H9 (cell line): Measurements from ENCODE around the gene TERT. TPM values are rescaled to one million over a fixed set of nuclear protein-coding genes. Genes with fewer than 3 reads are reported as not detected.

Experiments
- DNase-seq: peaks from one replicate; pipeline ENCODE4 v3.0.0-alpha.2; 2017
- H2AFZ ChIP-seq: one replicate; pipeline ENCODE4 v1.6.1; 2013; ENCODE audit warnings: mild to moderate bottlenecking, low read length, control low read depth, moderate library complexity
- H2AK5ac ChIP-seq: 2 replicates; pipeline ENCODE4 v1.6.1; 2013; ENCODE audit warnings: low read length, control low read depth, mixed read lengths; ENCODE audit not compliant: insufficient read length
- H2BK120ac ChIP-seq: one replicate; pipeline ENCODE4 v1.6.1; 2013; ENCODE audit warnings: low read depth, mild to moderate bottlenecking, low read length, control low read depth, inconsistent platforms; ENCODE audit not compliant: poor library complexity, severe bottlenecking
- H2BK12ac ChIP-seq: 2 replicates; pipeline ENCODE4 v1.6.1; 2013; ENCODE audit warnings: low read length, control low read depth, mixed read lengths, low read depth; ENCODE audit not compliant: insufficient read length
- H2BK15ac ChIP-seq: 2 replicates; pipeline ENCODE4 v1.6.1; 2013; ENCODE audit warnings: low read depth, low read length, control low read depth
- H2BK20ac ChIP-seq: one replicate; pipeline ENCODE4 v1.6.1; 2013; ENCODE audit warnings: low read depth, mild to moderate bottlenecking, low read length, control low read depth, inconsistent platforms; ENCODE audit not compliant: poor library complexity, severe bottlenecking
- H2BK5ac ChIP-seq: 2 replicates; pipeline ENCODE4 v1.6.1; 2013; ENCODE audit warnings: low read length, control low read depth, mixed read lengths; ENCODE audit not compliant: insufficient read length
- H3K14ac ChIP-seq: 2 replicates; pipeline ENCODE4 v1.6.1; 2013; ENCODE audit warnings: low read length, control low read depth; ENCODE audit not compliant: insufficient read depth
- H3K18ac ChIP-seq: 2 replicates; pipeline ENCODE4 v1.6.1; 2013; ENCODE audit warnings: low read depth, mild to moderate bottlenecking, mixed read lengths, low read length, control low read depth; ENCODE audit not compliant: insufficient read length
- H3K23ac ChIP-seq: 2 replicates; pipeline ENCODE4 v1.6.1; 2013; ENCODE audit warnings: low read length, control low read depth, mixed read lengths, low read depth; ENCODE audit not compliant: insufficient read length
- H3K23me2 ChIP-seq: 2 replicates; pipeline ENCODE4 v1.6.1; 2013; ENCODE audit warnings: low read depth, mild to moderate bottlenecking, mixed read lengths, low read length, control low read depth; ENCODE audit not compliant: insufficient read length, poor library complexity, severe bottlenecking
- H3K27ac ChIP-seq: 2 replicates; pipeline ENCODE4 v1.5.1; 2013; ENCODE audit warnings: low read length, control low read depth, mixed read lengths, low read depth; ENCODE audit not compliant: insufficient read length
- H3K27me3 ChIP-seq: 2 replicates; pipeline ENCODE4 v1.6.1; 2013; ENCODE audit warnings: low read length, control low read depth, inconsistent platforms; ENCODE audit not compliant: insufficient read depth
- H3K4ac ChIP-seq: 2 replicates; pipeline ENCODE4 v1.6.1; 2013; ENCODE audit warnings: low read depth, mild to moderate bottlenecking, control low read depth, inconsistent platforms, low read length, moderate library complexity
- H3K4me1 ChIP-seq: 2 replicates; pipeline ENCODE4 v1.6.1; 2013; ENCODE audit warnings: low read length, control low read depth, inconsistent platforms; ENCODE audit not compliant: insufficient read depth
- H3K4me2 ChIP-seq: 2 replicates; pipeline ENCODE4 v1.6.1; 2013; ENCODE audit warnings: low read length, control low read depth, mixed read lengths; ENCODE audit not compliant: insufficient read length, insufficient read depth
- H3K56ac ChIP-seq: 2 replicates; pipeline ENCODE4 v1.6.1; 2013; ENCODE audit warnings: low read depth, mild to moderate bottlenecking, mixed read lengths, low read length, control low read depth; ENCODE audit not compliant: insufficient read length
- H3K79me1 ChIP-seq: 2 replicates; pipeline ENCODE4 v1.6.1; 2013; ENCODE audit warnings: low read depth, mild to moderate bottlenecking, moderate library complexity, low read length, control low read depth, inconsistent platforms; ENCODE audit not compliant: insufficient read depth, poor library complexity, severe bottlenecking
- H3K79me2 ChIP-seq: 2 replicates; pipeline ENCODE4 v1.6.1; 2013; ENCODE audit warnings: low read length, control low read depth, inconsistent platforms; ENCODE audit not compliant: insufficient read depth
- H3K9ac ChIP-seq: 2 replicates; pipeline ENCODE4 v1.6.1; 2013; ENCODE audit warnings: low read length, control low read depth, mixed read lengths; ENCODE audit not compliant: insufficient read length; ENCODE audit errors: extremely low read depth
- H3K9me3 ChIP-seq: one replicate; pipeline ENCODE4 v1.6.1; 2013; ENCODE audit warnings: low read depth, low read length, inconsistent platforms; ENCODE audit not compliant: control insufficient read depth
- H3T11ph ChIP-seq: one replicate; pipeline ENCODE4 v1.6.1; 2013; ENCODE audit warnings: mild to moderate bottlenecking, low read length, control low read depth, inconsistent platforms
- H4K20me1 ChIP-seq: one replicate; pipeline ENCODE4 v1.6.1; 2013; ENCODE audit not compliant: control insufficient read depth, insufficient read length, insufficient read depth
- H4K5ac ChIP-seq: 2 replicates; pipeline ENCODE4 v1.6.1; 2013; ENCODE audit warnings: low read depth, mild to moderate bottlenecking, mixed read lengths, low read length, control low read depth; ENCODE audit not compliant: insufficient read length
- H4K8ac ChIP-seq: replicated peaks from 2 replicates; pipeline ENCODE4 v1.6.1; 2013; ENCODE audit warnings: low read length, control low read depth, mixed read lengths, low read depth; ENCODE audit not compliant: insufficient read length
- H4K91ac ChIP-seq: 2 replicates; pipeline ENCODE4 v1.6.1; 2013; ENCODE audit warnings: low read depth, mild to moderate bottlenecking, moderate library complexity, mixed read lengths, low read length, control low read depth; ENCODE audit not compliant: insufficient read length
- H3K27ac Mint-ChIP-seq, 3 experiments: 2 replicates in 2 of 3; 3 replicates in 1 of 3; pipeline ENCODE4 v1.8.0; 2020 to 2021; ENCODE audit warnings: mixed read lengths in 3 of 3, mild to moderate bottlenecking in 1 of 3, moderate library complexity in 1 of 3
- H3K27me3 Mint-ChIP-seq: 2 replicates; pipeline ENCODE4 v1.8.0; 2021; ENCODE audit warnings: low read depth, mild to moderate bottlenecking, moderate library complexity, mixed read lengths
- H3K36me3 Mint-ChIP-seq, 3 experiments: 2 replicates in 2 of 3; 3 replicates in 1 of 3; pipeline ENCODE4 v1.8.0; 2020 to 2021; ENCODE audit warnings: low read depth in 3 of 3, mixed read lengths in 3 of 3; ENCODE audit not compliant: insufficient read depth in 1 of 3
- H3K4me1 Mint-ChIP-seq, 2 experiments: 2 replicates each; pipeline ENCODE4 v1.8.0; 2020; ENCODE audit warnings: mixed read lengths in 2 of 2
- H3K4me3 Mint-ChIP-seq, 2 experiments: 2 replicates in 1 of 2; 3 replicates in 1 of 2; pipeline ENCODE4 v1.8.0; 2020 to 2021; ENCODE audit warnings: mild to moderate bottlenecking in 2 of 2, mixed read lengths in 2 of 2, moderate library complexity in 1 of 2
- H3K9me3 Mint-ChIP-seq, 2 experiments: 2 replicates in 1 of 2; 3 replicates in 1 of 2; pipeline ENCODE4 v1.8.0; 2020; ENCODE audit warnings: mild to moderate bottlenecking in 2 of 2, mixed read lengths in 2 of 2, moderate library complexity in 1 of 2
- WGBS: extraction: QIAGEN DNeasy Blood & Tissue Kit; methylation state at CpG from one replicate; pipeline ENCODE4 v1.1.7; 2013; ENCODE audit warnings: missing lambda C conversion rate, low lambda C conversion rate, mixed read lengths; ENCODE audit not compliant: insufficient read length; ENCODE audit errors: extremely low coverage; 5-methylcytosine and 5-hydroxymethylcytosine counted together
- total RNA-seq: library from RNA; stranded (reverse); gene quantifications from 2 replicates; pipeline ENCODE4 v1.2.1, GENCODE V29; 2021
- TF ChIP-seq, protein P1 (sequence below): fragments of 200-600 bp; sonication (generic); conservative IDR thresholded peaks from 3 replicates; pipeline ENCODE4 v1.8.0; 2021; ENCODE audit warnings: antibody characterized with exemption, mild to moderate bottlenecking

TERT gene
- total RNA-seq, 1 experiment from 2014 or later: 15.5 TPM

DNA sequence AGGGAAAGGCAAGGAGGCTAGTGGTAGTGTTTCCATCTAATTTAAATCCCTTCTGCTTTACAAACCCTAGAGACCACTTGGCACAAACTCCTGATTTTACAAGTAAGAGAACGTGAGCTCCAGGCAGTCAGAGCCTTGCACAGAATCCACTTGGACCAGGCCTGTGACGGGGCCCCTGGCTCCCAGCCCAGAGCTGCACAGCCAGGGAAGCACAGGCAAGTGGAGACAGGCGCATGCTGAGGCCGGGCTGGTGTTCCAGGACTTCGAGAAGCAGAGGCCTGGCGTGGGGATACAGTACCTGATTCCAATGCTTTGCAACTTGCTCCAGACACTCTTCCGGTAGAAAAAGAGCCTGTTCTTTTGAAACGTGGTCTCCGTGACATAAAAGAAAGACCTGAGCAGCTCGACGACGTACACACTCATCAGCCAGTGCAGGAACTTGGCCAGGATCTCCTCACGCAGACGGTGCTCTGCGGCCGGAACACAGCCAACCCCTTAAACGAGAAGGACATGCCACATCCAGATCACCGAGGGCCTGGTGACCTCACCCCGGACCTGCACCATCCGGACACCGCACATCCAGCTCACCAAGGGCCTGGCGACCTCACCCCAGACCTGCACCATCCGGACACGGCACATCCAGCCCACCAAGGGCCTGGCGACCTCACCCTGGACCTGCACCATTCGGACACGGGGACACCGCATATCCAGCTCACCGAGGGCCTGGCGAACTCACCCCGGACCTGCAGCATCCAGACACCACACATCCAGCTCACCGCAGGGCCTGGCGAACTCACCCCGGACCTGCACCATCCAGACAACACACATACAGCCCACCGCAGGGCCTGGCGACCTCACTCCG is 12.5 kb downstream of the TERT start:
- H3K27me3 ChIP-seq: no peaks in the 10 kb centered on the region
- H3K23ac ChIP-seq: no peak overlapping the region
- H3K9ac ChIP-seq: no peak overlapping the region
- no peak overlapping the region for H3K14ac ChIP-seq
- no peaks in the 10 kb centered on the region for H3K79me1 ChIP-seq
- Mint-ChIP-seq H3K27me3 (no peaks in the 10 kb centered on the region), H3K36me3 (peaks cover 18 to 24% (median 22%) of the 10 kb centered on the region in 3 experiments), H3K9me3 (no peaks in the 10 kb centered on the region; a peak in 1 of 5 replicates), H3K4me3 (no peak overlapping the region), H3K4me1 (no peaks in the 10 kb centered on the region), H3K27ac (peak overlapping the region in 2 of 3 experiments; percentile 24 to 63; a peak in 1 of 7 replicates)
- peaks cover 4% of the 10 kb centered on the region for H4K20me1 ChIP-seq
- TF ChIP-seq, protein P1, sequence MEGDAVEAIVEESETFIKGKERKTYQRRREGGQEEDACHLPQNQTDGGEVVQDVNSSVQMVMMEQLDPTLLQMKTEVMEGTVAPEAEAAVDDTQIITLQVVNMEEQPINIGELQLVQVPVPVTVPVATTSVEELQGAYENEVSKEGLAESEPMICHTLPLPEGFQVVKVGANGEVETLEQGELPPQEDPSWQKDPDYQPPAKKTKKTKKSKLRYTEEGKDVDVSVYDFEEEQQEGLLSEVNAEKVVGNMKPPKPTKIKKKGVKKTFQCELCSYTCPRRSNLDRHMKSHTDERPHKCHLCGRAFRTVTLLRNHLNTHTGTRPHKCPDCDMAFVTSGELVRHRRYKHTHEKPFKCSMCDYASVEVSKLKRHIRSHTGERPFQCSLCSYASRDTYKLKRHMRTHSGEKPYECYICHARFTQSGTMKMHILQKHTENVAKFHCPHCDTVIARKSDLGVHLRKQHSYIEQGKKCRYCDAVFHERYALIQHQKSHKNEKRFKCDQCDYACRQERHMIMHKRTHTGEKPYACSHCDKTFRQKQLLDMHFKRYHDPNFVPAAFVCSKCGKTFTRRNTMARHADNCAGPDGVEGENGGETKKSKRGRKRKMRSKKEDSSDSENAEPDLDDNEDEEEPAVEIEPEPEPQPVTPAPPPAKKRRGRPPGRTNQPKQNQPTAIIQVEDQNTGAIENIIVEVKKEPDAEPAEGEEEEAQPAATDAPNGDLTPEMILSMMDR: no peak
- no peak overlapping the region for H3T11ph ChIP-seq
- WGBS: no CpG with 5 or more reads among the region's 37 CpGs
- no peaks in the 10 kb centered on the region for H3K4me1 ChIP-seq
- H3K4me2 ChIP-seq: no peak overlapping the region
- H2BK20ac ChIP-seq: no peak overlapping the region
- no peak overlapping the region for H2AK5ac ChIP-seq
- H3K79me2 ChIP-seq: peaks cover 5% of the 10 kb centered on the region; the same call in 1 of the 2 replicates
- no peak overlapping the region for H4K8ac ChIP-seq
- no peaks in the 10 kb centered on the region for H3K9me3 ChIP-seq
- DNase-seq: peak; percentile 22
- no peak overlapping the region for H4K91ac ChIP-seq
- no peak overlapping the region for H2BK12ac ChIP-seq
- no peak overlapping the region for H3K4ac ChIP-seq
- no peak overlapping the region for H4K5ac ChIP-seq
- no peak overlapping the region for H3K18ac ChIP-seq
- H2BK15ac ChIP-seq: no peak overlapping the region
- no peak overlapping the region for H3K56ac ChIP-seq
- H2AFZ ChIP-seq: no peak overlapping the region
- H2BK5ac ChIP-seq: no peak overlapping the region
- no peaks in the 10 kb centered on the region for H3K23me2 ChIP-seq
- H3K27ac ChIP-seq: no peak overlapping the region
- no peak overlapping the region for H2BK120ac ChIP-seq
